Astrocyte of the cerebellum (primary cell): Measurements from ENCODE around the gene UBN2.

Source experiments
- DNase-seq: peaks from one replicate; pipeline ENCODE4 v3.0.0-alpha.2; 2011; ENCODE audit warnings: low read depth
- H3K4me3 ChIP-seq: 2 replicates; pipeline ENCODE4 v1.5.1; 2011; ENCODE audit warnings: mild to moderate bottlenecking, low read depth, low read length, moderate library complexity
- CTCF ChIP-seq: IDR thresholded peaks from 2 replicates; pipeline ENCODE4 v1.5.1; 2012; ENCODE audit warnings: low read length, low read depth, moderate library complexity, mild to moderate bottlenecking; ENCODE audit errors: missing control alignments
- in situ Hi-C: cut with HindIII; loops from 2 replicates; pipeline ENCODE4 v1.10.0; 2017; ENCODE audit warnings: low sequenced_read_pairs

The UBN2 gene

GRCh38 chr7:139231513-139232376, 708 bp downstream of the UBN2 start:
- no peak for TF ChIP-seq CTCF
- no peak for DNase-seq
- in situ Hi-C loops: no loop called here
- H3K4me3 ChIP-seq: peak overlapping the region; percentile 90

- TF ChIP-seq CTCF: no peak
- DNase-seq: no peak
- in situ Hi-C loops: no loop called here
- peak overlapping the region; percentile 90 for H3K4me3 ChIP-seq
Observed at GRCh38 chr7:139232377-139232717, 1.3 kb downstream of the UBN2 start.

GRCh38 chr7:139232904-139233303, 1.9 kb downstream of the UBN2 start:
- no peak for TF ChIP-seq CTCF
- H3K4me3 ChIP-seq: peak overlapping the region; percentile 90
- DNase-seq: no peak
- in situ Hi-C loops: no loop called here

- no peak for DNase-seq
- no peak for TF ChIP-seq CTCF
- in situ Hi-C loops: no loop called here
- H3K4me3 ChIP-seq: no peak overlapping the region
Observed at GRCh38 chr7:139241258-139241657, 10.2 kb downstream of the UBN2 start.

GRCh38 chr7:139242741-139243281, 11.8 kb downstream of the UBN2 start:
- no peak for TF ChIP-seq CTCF
- in situ Hi-C loops: no loop called here
- H3K4me3 ChIP-seq: no peak overlapping the region
- no peak for DNase-seq

GRCh38 chr7:139245401-139245800, 14.4 kb downstream of the UBN2 start:
- in situ Hi-C loops: no loop called here
- no peak for TF ChIP-seq CTCF
- no peak overlapping the region for H3K4me3 ChIP-seq
- DNase-seq: no peak
